Ovary (tissue), 3 donors: ENCODE results near the gene FOLR1.

ENCODE experiments used
- EP300 ChIP-seq: sonication (generic); formaldehyde crosslinking; IDR thresholded peaks from one replicate; pipeline ENCODE4 v1.6.1; 2017; ENCODE audit warnings: antibody characterized with exemption
- POLR2A ChIP-seq: fragments of 450-650 bp; IDR thresholded peaks from one replicate; pipeline ENCODE4 v1.6.1; 2017; ENCODE audit warnings: antibody characterized with exemption, mild to moderate bottlenecking, moderate library complexity
- TF ChIP-seq, protein P1 (sequence below), 3 donors: fragments of 450-650 bp in 2 of 3; fragments of 200-600 bp in 1 of 3; IDR thresholded peaks; one replicate each; pipeline versions ENCODE4 v1.5.1 to v1.8.0; 2016 to 2022; ENCODE audit warnings: antibody characterized with exemption in 3 of 3, mild to moderate bottlenecking in 1 of 3
- donor health status: DM: no; HTN: no; CAD: no.

DNA sequence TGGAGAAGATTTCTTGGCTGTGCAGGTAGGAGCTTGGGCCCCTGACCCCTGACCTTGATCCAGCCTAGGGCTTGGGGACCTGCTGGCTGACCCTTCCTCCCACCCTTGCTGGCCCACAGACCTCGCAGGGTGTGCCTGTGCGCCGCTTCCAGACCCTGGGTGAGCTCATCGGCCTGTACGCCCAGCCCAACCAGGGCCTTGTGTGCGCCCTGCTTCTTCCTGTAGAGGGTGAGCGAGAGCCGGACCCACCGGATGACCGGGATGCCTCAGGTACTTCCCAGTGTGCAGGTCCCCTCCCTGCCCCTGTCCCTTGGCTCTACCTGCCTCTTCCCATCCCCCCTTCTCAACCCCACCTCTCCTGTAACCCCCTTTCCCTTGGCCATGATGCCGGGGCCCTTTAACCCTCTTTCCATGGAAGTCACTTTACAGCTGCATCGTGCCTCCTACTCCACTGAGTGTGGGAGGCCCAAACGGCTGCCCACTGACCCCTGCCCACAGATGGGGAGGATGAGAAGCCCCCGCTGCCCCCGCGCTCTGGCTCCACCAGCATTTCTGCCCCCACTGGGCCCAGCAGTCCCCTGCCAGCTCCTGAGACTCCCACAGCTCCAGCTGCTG is 36.4 kb downstream of the FOLR1 start:
- TF ChIP-seq EP300 (no peak), POLR2A (no peak)
- TF ChIP-seq, protein P1, sequence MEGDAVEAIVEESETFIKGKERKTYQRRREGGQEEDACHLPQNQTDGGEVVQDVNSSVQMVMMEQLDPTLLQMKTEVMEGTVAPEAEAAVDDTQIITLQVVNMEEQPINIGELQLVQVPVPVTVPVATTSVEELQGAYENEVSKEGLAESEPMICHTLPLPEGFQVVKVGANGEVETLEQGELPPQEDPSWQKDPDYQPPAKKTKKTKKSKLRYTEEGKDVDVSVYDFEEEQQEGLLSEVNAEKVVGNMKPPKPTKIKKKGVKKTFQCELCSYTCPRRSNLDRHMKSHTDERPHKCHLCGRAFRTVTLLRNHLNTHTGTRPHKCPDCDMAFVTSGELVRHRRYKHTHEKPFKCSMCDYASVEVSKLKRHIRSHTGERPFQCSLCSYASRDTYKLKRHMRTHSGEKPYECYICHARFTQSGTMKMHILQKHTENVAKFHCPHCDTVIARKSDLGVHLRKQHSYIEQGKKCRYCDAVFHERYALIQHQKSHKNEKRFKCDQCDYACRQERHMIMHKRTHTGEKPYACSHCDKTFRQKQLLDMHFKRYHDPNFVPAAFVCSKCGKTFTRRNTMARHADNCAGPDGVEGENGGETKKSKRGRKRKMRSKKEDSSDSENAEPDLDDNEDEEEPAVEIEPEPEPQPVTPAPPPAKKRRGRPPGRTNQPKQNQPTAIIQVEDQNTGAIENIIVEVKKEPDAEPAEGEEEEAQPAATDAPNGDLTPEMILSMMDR (IDR thresholded peaks at IDR 0.05), result no peak
